ENCODE measurements around the gene FCGR3A.

DNA sequence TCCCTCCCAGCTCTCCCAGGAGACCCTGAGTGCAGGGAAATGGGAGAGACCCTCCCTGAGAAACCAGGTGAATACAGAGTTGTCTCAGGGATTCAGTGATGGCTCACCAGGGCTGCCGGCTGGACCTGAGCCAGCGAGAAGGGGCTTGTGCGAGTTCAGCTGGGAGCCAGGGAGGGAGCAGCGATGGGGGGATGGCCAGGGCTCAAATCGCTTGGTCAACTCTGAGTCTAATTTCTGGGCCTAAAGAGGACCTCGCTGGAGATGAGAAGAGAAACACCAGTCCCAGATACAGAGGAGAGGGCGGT lies 37.9 kb downstream of the FCGR3A start:
- TF ChIP-seq, protein P1, sequence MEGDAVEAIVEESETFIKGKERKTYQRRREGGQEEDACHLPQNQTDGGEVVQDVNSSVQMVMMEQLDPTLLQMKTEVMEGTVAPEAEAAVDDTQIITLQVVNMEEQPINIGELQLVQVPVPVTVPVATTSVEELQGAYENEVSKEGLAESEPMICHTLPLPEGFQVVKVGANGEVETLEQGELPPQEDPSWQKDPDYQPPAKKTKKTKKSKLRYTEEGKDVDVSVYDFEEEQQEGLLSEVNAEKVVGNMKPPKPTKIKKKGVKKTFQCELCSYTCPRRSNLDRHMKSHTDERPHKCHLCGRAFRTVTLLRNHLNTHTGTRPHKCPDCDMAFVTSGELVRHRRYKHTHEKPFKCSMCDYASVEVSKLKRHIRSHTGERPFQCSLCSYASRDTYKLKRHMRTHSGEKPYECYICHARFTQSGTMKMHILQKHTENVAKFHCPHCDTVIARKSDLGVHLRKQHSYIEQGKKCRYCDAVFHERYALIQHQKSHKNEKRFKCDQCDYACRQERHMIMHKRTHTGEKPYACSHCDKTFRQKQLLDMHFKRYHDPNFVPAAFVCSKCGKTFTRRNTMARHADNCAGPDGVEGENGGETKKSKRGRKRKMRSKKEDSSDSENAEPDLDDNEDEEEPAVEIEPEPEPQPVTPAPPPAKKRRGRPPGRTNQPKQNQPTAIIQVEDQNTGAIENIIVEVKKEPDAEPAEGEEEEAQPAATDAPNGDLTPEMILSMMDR (IDR thresholded peaks at IDR 0.05) = no peak
- TF ChIP-seq POLR2A (IDR thresholded peaks at IDR 0.05) = no peak
